Measurements from ENCODE around the gene NUP37. TPM values are rescaled to one million over a fixed set of nuclear protein-coding genes. Genes with fewer than 3 reads are reported as not detected.

The NUP37 gene
- total and polyA plus RNA-seq, 9 of the 15 experiments (the other 6 are each of a cell fraction or from before 2014, with no cell fraction given): 72.2 to 429 (median 170) TPM

Other genes starting within 250 kb of the NUP37 start
- 1.4 and 2.1 TPM in 2 replicates for gene DRAM1, start 242.5 kb downstream of the NUP37 start, total RNA-seq (2014; rRNA removed)
- gene DRAM1, start 242.5 kb downstream of the NUP37 start, total RNA-seq (2014; rRNA removed; fragmentation: Illumina TruSeq; extraction: Trizol): 4.2 and 4.3 TPM in 2 replicates
- 2.7 TPM in 2 replicates for gene DRAM1, start 242.5 kb downstream of the NUP37 start, total RNA-seq (2015; rRNA removed; fragmentation: Illumina TruSeq; extraction: Trizol)
- 2.9 and 4.2 TPM in 2 replicates for gene DRAM1, start 242.5 kb downstream of the NUP37 start, total RNA-seq (2021)
- 1.3 and 2.7 TPM in 2 replicates for gene DRAM1, start 242.5 kb downstream of the NUP37 start, polyA plus RNA-seq (2011; rRNA removed)
- 2.9 and 3.3 TPM in 2 replicates for gene DRAM1, start 242.5 kb downstream of the NUP37 start, polyA plus RNA-seq (2014; fragmentation: Illumina TruSeq; extraction: Trizol)
- 1 to 10 TPM; 1.5 to 2.0 TPM for gene DRAM1, start 242.5 kb downstream of the NUP37 start, polyA plus RNA-seq (2014; fragmentation: Nextera tagmentation; extraction: Ambion mirVana)
- gene DRAM1, start 242.5 kb downstream of the NUP37 start, polyA plus RNA-seq (2014; rRNA removed): 2.2 and 2.7 TPM in 2 replicates
- 19.7 and 22.9 TPM in 2 replicates for gene WASHC3, start 58.1 kb downstream of the NUP37 start, total RNA-seq (2014; rRNA removed)
- gene WASHC3, start 58.1 kb downstream of the NUP37 start, total RNA-seq (2014; rRNA removed; fragmentation: Illumina TruSeq; extraction: Trizol): 27.5 and 33.4 TPM in 2 replicates
- 32.1 and 35.1 TPM in 2 replicates for gene WASHC3, start 58.1 kb downstream of the NUP37 start, total RNA-seq (2015; rRNA removed; fragmentation: Illumina TruSeq; extraction: Trizol)
- 14.1 and 14.3 TPM in 2 replicates for gene WASHC3, start 58.1 kb downstream of the NUP37 start, total RNA-seq (2021)
- 43.5 and 52.9 TPM in 2 replicates for gene WASHC3, start 58.1 kb downstream of the NUP37 start, polyA plus RNA-seq (2011; rRNA removed)
- 49.3 and 54.4 TPM in 2 replicates for gene WASHC3, start 58.1 kb downstream of the NUP37 start, polyA plus RNA-seq (2014; fragmentation: Illumina TruSeq; extraction: Trizol)
- 10 to 100 TPM; 67.9 to 74.9 TPM for gene WASHC3, start 58.1 kb downstream of the NUP37 start, polyA plus RNA-seq (2014; fragmentation: Nextera tagmentation; extraction: Ambion mirVana)
- gene WASHC3, start 58.1 kb downstream of the NUP37 start, polyA plus RNA-seq (2014; rRNA removed): 28.3 and 33.8 TPM in 2 replicates
- gene PARPBP, start 69 bp upstream of the NUP37 start, total RNA-seq (2014; rRNA removed): 22.5 and 26.1 TPM in 2 replicates
- 62.5 and 66.7 TPM in 2 replicates for gene PARPBP, start 69 bp upstream of the NUP37 start, total RNA-seq (2014; rRNA removed; fragmentation: Illumina TruSeq; extraction: Trizol)
- gene PARPBP, start 69 bp upstream of the NUP37 start, total RNA-seq (2015; rRNA removed; fragmentation: Illumina TruSeq; extraction: Trizol): 48.6 and 50.2 TPM in 2 replicates
- 30.1 and 30.4 TPM in 2 replicates for gene PARPBP, start 69 bp upstream of the NUP37 start, total RNA-seq (2021)
- gene PARPBP, start 69 bp upstream of the NUP37 start, polyA plus RNA-seq (2011; rRNA removed): 32.3 and 49.0 TPM in 2 replicates
- 36.0 and 43.4 TPM in 2 replicates for gene PARPBP, start 69 bp upstream of the NUP37 start, polyA plus RNA-seq (2014; fragmentation: Illumina TruSeq; extraction: Trizol)
- gene PARPBP, start 69 bp upstream of the NUP37 start, polyA plus RNA-seq (2014; fragmentation: Nextera tagmentation; extraction: Ambion mirVana): 10 to 100 TPM; 56.2 to 59.1 TPM
- 29.6 and 30.4 TPM in 2 replicates for gene PARPBP, start 69 bp upstream of the NUP37 start, polyA plus RNA-seq (2014; rRNA removed)
- not detected in 2 replicates for gene PMCH, start 77.7 kb upstream of the NUP37 start, total RNA-seq (2014; rRNA removed)
- not detected in 2 replicates for gene PMCH, start 77.7 kb upstream of the NUP37 start, total RNA-seq (2014; rRNA removed; fragmentation: Illumina TruSeq; extraction: Trizol)
- gene PMCH, start 77.7 kb upstream of the NUP37 start, total RNA-seq (2015; rRNA removed; fragmentation: Illumina TruSeq; extraction: Trizol): not detected in 2 replicates
- gene PMCH, start 77.7 kb upstream of the NUP37 start, total RNA-seq (2021): not detected in 2 replicates
- gene PMCH, start 77.7 kb upstream of the NUP37 start, polyA plus RNA-seq (2011; rRNA removed): not detected in 2 replicates
- gene PMCH, start 77.7 kb upstream of the NUP37 start, polyA plus RNA-seq (2014; fragmentation: Illumina TruSeq; extraction: Trizol): not detected in 2 replicates
- under 1 TPM; 0.10 to 0.20 TPM for gene PMCH, start 77.7 kb upstream of the NUP37 start, polyA plus RNA-seq (2014; fragmentation: Nextera tagmentation; extraction: Ambion mirVana)
- gene PMCH, start 77.7 kb upstream of the NUP37 start, polyA plus RNA-seq (2014; rRNA removed): not detected in 2 replicates